Progenitor cell of endocrine pancreas (in vitro differentiated cells): ENCODE data around the gene SPTLC2. TPM values are rescaled to one million over a fixed set of nuclear protein-coding genes. Genes with fewer than 3 reads are reported as not detected.

Experiments
- DNase-seq: peaks from one replicate; pipeline ENCODE4 v3.0.0; 2021; ENCODE audit warnings: low spot score; ENCODE audit not compliant: unreplicated experiment
- H3K27ac Mint-ChIP-seq: 2 replicates; pipeline ENCODE4 v1.8.0; 2021; ENCODE audit warnings: mild to moderate bottlenecking, moderate library complexity, mixed read lengths
- H3K27me3 Mint-ChIP-seq: 2 replicates; pipeline ENCODE4 v1.8.0; 2021; ENCODE audit warnings: mixed read lengths
- H3K36me3 Mint-ChIP-seq: 2 replicates; pipeline ENCODE4 v1.8.0; 2022; ENCODE audit warnings: mixed read lengths; ENCODE audit not compliant: insufficient read depth
- H3K4me1 Mint-ChIP-seq: 2 replicates; pipeline ENCODE4 v1.8.0; 2021; ENCODE audit warnings: low read depth, mixed read lengths
- H3K4me3 Mint-ChIP-seq: 2 replicates; pipeline ENCODE4 v1.8.0; 2021; ENCODE audit warnings: low read depth, mild to moderate bottlenecking, moderate library complexity, mixed read lengths
- H3K9me3 Mint-ChIP-seq: 2 replicates; pipeline ENCODE4 v1.8.0; 2021; ENCODE audit warnings: low read depth, mixed read lengths
- total RNA-seq: library from RNA; stranded (reverse); gene quantifications from 2 replicates; pipeline ENCODE4 v1.2.1, GENCODE V29; 2021
- TF ChIP-seq, protein P1 (sequence below): fragments of 200-600 bp; sonication (generic); IDR thresholded peaks from one replicate; pipeline ENCODE4 v1.5.0; 2021; ENCODE audit warnings: antibody characterized with exemption, mild to moderate bottlenecking; ENCODE audit not compliant: unreplicated experiment

The SPTLC2 gene
- total RNA-seq, 1 donor from 2014 or later = 53.6 TPM

GRCh38 chr14:77511486-77512162 is 104.8 kb downstream of the SPTLC2 start:
- Mint-ChIP-seq H3K36me3 (peaks cover 25% of the 10 kb centered on the region), H3K4me1 (no peaks in the 10 kb centered on the region), H3K27me3 (no peaks in the 10 kb centered on the region), H3K4me3 (no peak overlapping the region), H3K9me3 (no peaks in the 10 kb centered on the region), H3K27ac (no peak overlapping the region)
- TF ChIP-seq, protein P1, sequence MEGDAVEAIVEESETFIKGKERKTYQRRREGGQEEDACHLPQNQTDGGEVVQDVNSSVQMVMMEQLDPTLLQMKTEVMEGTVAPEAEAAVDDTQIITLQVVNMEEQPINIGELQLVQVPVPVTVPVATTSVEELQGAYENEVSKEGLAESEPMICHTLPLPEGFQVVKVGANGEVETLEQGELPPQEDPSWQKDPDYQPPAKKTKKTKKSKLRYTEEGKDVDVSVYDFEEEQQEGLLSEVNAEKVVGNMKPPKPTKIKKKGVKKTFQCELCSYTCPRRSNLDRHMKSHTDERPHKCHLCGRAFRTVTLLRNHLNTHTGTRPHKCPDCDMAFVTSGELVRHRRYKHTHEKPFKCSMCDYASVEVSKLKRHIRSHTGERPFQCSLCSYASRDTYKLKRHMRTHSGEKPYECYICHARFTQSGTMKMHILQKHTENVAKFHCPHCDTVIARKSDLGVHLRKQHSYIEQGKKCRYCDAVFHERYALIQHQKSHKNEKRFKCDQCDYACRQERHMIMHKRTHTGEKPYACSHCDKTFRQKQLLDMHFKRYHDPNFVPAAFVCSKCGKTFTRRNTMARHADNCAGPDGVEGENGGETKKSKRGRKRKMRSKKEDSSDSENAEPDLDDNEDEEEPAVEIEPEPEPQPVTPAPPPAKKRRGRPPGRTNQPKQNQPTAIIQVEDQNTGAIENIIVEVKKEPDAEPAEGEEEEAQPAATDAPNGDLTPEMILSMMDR = no peak
- no peak for DNase-seq

DNA sequence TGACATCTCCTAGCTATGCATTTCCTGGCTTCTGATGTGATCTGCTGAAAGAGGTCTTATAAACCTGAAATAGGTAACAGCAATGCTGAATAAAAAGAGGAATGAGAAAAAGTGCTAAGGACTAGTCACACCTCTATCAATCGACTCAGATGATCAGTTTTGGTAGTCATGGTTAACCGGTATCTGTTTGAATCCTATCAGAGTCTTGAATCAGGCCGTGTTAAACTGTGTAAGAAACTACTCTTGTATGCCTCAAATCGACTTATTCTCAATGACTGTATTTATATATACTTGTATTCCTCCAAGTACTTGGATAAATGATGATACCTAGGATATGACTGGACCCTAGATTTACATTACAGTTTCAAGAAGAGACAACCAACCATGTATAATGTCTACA is 107.1 kb downstream of the SPTLC2 start:
- no peak overlapping the region for H3K4me3 Mint-ChIP-seq
- TF ChIP-seq, protein P1 = no peak
- no peaks in the 10 kb centered on the region for H3K9me3 Mint-ChIP-seq
- H3K36me3 Mint-ChIP-seq = peaks cover 22% of the 10 kb centered on the region
- no peak for DNase-seq
- no peak overlapping the region for H3K27ac Mint-ChIP-seq
- no peaks in the 10 kb centered on the region for H3K4me1 Mint-ChIP-seq
- no peaks in the 10 kb centered on the region for H3K27me3 Mint-ChIP-seq

- DNase-seq = no peak
- Mint-ChIP-seq H3K27ac (no peak overlapping the region), H3K4me3 (no peak overlapping the region), H3K36me3 (peaks cover 22% of the 10 kb centered on the region), H3K27me3 (no peaks in the 10 kb centered on the region), H3K4me1 (no peaks in the 10 kb centered on the region), H3K9me3 (no peaks in the 10 kb centered on the region)
- TF ChIP-seq, protein P1 = no peak
These were observed 107.6 kb downstream of the SPTLC2 start for GRCh38 chr14:77508876-77509275.

DNA sequence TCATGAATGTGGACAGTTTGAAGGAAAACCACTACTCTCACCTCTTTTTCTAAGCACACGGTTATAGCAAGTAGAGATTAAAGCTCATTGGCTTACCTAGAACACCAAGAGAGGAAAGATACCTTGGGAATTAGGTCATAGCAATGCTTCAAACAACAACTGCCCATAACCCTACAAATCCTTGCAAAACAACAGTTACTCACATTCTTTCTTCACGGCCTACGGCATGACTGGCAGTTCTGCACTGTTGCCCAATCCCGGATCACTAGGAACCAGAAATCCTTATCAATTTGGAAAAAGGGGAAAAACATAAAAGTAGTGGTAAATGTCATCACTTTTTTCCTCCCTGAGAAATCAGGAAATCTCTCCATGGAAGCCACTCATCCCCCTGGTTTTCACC is 108.2 kb downstream of the SPTLC2 start:
- peaks cover 1% of the 10 kb centered on the region for H3K9me3 Mint-ChIP-seq
- H3K4me3 Mint-ChIP-seq = no peak overlapping the region

DNA sequence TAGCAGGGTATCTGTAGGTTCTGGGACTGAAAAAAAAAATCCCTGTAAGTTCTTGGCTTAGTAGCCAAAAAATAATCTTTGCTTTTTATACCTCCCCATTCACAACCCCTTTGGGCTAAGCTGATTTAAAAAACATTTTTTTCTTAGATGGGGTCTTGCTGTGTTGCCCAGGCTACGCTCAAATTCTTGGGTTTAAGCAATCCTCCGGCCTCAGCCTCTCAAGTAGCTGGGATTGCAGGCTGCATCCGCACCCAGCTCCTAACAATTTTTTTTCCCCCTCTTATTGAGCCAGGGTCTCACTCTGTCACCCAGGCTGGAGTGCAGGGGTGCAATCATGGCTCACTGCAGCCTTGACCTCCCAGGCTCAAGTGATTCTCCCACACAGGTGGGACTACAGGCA is 108.7 kb downstream of the SPTLC2 start:
- Mint-ChIP-seq H3K27me3 (no peaks in the 10 kb centered on the region), H3K36me3 (peaks cover 25% of the 10 kb centered on the region), H3K4me3 (no peak overlapping the region), H3K4me1 (no peaks in the 10 kb centered on the region), H3K27ac (no peak overlapping the region), H3K9me3 (peaks cover 4% of the 10 kb centered on the region)
- TF ChIP-seq, protein P1 = no peak
- no peak for DNase-seq

More for the DNA sequence above, 108.2 kb downstream of the SPTLC2 start:
- H3K27ac Mint-ChIP-seq = no peak overlapping the region
- no peak for DNase-seq
- TF ChIP-seq, protein P1 = no peak
- H3K27me3 Mint-ChIP-seq = no peaks in the 10 kb centered on the region
- peaks cover 23% of the 10 kb centered on the region for H3K36me3 Mint-ChIP-seq
- H3K4me1 Mint-ChIP-seq = no peaks in the 10 kb centered on the region
